UCSD-AML1 (cell line): ENCODE measurements around the gene DOCK2.

Source experiments
- DNase-seq: peaks from one replicate; lab custom pipeline; 2025; ENCODE audit not compliant: unreplicated experiment; lab: John Stamatoyannopoulos, UW

Gene DOCK2

DNA sequence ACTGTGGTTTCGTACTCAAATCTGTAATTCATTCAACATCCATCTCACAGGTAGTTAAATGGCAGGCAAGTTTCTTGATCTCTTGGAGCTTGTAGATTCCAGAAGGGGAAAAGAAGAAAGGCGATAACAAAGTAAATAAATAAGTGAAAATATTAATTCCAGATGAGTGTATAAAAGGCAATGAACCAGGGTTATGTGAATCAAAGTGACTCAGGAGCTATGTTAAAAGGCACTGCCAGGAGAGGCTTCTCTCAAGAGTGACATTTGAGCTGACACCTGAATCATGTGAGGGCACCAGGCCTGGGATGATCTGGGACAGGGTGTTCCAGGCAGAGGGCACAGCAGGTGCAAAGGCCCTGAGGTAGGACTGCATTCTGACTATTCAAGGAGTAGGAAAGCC is 45.0 kb downstream of the DOCK2 start:
- DNase-seq, result no peak

DNA sequence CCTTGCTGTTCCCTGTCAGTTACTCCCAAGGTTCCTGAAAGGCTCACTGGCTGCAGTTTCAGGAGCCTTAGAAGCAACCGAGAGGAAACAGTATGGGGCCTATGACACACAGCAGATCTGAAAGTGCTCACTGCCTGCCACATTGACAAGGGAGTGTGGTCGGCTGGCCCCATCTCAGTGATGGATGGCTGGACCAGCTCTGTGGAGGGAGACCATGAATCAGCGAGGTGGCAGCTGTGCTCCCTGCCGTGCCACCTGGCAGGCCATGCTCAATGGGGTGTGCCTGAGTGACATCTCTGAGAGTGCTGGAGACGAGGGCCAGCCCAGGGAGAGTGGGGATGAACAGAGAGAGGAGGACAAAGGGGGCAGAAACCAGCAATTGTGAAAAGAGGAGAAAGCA is 49.1 kb downstream of the DOCK2 start:
- DNase-seq, result no peak

DNA sequence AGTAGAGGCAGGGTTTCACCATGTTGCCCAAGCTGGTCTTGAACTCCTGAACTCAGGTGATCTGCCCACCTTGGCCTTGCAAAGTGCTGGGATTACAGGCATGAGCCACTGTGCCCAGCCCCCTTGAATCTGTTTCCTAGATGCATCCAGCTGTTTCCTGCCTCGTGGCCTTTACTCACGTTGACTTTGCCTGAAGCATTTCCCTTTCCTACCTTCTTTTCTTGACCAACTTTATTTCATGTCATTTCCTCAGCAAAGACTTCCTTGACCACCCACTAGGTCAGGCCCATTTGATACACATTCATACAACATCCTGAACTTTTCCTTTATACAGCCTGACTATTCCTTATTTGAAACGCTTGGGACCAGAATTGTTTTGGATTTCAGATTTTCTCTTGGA is 51.0 kb downstream of the DOCK2 start:
- DNase-seq, result no peak

DNA sequence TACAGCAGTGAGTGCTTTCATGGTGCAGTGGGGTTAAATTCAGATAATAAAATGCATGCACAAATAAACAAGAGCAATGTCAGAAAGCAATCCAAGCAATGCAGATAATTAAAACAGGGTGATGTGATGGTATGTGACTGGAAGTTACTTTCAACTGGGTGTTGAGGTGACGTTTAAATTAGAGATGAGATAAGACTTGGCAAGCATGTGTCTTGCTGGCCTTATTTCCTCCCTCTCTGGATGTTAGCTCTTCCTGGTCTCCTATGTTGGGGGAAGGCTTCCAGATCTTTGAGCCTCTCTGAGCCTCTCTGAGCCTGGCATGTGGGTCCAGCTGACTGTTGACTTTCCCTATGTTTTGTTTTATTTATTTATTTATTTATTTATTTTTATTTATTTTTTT is 54.4 kb downstream of the DOCK2 start:
- DNase-seq, result no peak

DNA sequence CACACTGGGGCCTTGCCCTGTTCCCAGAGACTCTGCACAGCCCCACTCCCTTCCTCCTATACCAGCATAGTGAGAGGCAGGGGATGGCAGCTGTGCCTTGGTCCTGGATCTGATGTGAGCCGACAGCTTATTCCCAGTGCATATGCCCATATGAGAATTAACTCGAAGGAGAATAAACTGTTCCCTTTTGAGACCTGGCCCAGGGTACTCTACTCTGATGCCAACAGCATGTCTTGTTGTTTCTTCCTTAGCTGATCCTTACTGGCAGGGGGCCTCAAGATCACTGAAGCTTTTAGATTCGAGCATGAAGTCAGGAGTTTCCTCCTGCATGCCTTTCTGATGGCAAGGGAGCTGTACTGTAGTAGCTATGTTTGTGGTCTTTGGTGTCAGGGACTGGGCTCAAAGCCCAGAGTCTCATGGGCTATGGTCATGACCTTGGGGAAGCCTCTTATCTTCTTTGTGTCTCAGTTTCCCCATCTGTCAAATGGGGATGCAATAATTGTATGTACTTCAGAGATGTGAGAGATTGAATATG is 57.1 kb downstream of the DOCK2 start:
- no peak for DNase-seq

DNA sequence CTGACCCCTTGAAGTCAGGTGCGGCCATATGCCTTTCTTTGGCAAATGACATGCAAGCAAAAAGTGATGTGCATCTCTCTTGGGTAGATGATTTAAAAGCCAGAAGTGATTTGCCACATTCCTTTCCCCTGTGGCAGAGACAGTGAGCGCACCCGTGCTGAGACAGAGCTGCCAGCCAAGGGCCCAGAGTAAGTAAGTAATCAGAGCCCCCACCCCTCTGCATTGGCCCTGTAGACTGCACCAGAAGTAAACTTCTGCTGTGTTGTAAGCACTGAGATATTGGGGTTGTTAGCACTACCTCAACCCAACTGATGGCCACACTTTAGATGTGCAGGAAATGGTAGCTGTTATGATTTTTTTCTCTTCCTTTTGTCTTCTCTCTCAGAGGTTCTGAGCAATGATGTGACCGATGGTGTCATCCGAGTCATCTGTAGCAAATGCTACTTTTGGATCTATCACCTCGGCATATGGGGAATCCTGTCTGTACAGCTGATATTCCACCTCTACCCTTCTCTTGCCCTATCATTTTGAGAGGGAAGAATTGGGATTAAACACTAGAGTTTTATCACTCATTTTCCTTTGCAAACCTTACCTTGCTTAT is 58.0 kb downstream of the DOCK2 start:
- DNase-seq, result no peak

DNA sequence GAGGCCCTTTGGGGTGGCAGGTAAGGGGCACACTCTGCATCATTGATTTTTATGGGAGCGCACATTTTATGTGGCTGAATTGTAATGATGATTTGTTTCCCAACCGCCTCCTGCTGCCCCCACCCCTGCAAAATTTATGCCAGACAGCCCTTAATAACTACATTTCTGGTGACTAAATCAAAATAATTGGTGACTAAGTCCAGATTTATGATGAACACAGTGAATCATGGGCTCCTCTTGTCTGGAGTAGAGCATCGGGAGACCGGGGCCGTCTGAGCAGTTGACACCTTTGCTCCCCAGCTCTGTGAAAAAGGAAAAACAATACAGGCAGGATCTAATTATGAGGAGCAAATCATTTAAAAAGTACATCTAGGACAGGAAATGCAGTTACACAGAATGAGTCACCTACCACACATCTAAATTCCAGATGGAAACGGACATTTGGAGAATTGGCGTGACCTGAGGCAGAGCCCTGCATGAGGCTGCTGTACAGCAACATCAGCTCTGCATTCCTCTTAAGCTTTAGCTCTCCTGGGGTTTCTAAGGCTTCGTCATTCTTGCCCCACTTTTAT is 58.9 kb downstream of the DOCK2 start:
- no peak for DNase-seq

DNA sequence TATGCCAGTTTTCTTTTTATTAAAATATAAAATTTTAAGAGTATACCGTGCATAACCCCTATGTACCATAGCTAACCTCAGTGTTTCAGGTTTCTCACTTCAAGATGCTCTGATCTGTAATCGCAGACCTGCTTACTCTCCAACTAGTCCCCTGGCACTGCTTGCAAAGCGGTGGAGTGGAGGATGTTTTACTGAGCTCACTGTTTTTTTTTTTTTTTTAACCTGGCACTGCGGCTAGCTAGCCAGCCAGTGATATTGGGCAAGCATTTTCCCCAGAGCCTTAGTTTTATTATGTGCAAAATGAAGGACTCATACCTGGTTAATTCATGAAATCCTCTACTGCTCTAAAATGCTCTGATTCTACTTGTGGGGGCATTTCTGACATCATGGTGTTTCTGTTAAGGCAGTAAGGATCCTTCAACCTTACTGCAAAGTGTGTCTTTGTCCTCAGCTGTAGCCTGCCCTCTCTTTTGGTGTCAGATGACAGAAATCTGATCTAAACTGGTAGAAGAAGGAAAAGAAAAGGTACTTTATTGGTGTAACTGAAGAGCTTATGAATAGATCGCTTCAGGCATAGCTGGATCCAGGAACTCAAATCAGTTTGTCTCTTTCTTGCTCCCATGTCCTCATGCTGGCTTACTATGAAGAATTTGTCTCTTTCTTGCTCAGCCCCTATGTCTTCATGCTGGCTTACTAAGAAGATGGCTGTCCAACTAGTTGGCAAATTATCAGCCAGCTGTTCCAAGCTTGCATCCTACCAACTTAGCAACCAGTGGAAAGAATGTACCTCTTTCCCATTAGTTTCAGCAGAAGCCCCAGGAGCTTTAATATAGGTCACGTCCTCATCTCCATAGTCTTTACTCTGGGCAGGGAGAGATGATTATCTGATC is 59.8 kb downstream of the DOCK2 start:
- DNase-seq, result no peak

DNA sequence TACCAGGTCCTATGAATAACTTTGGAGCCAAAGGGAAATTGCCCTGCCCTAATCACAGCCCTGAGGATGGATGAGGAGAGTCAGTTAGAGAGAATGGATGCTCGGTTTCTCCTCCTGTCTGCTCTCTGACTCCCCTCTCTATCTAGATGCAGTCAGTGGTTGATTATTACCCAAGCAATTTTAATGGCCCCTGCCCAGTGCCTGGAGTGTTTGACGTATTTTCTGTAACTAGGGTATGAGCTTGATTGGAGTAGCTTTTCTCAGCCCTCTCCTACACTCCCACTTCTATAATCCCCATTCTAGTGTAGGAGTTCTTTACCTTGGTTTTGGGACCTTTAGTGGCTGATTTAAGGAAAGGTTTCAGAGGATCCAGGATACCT is 60.4 kb downstream of the DOCK2 start:
- DNase-seq, result no peak

DNA sequence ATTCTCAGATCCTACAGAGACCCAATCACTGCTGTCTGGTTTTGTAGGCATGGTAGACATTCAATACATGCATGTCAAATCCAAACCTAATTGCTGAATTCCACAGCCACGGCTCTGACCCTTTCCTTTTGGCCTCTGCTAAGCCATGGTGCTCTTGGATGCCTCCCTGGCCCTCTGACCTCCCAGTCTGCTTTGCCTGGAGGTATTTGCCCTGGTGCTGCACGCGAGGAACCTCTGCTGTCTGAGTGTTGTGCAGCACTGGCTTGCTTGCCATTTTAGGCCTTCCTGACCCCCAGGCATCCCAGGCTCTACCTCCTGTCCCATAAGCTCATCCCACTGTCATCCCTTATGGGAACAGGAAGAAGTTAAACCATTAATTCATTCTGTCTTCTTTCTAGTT is 60.9 kb downstream of the DOCK2 start:
- DNase-seq, result no peak

DNA sequence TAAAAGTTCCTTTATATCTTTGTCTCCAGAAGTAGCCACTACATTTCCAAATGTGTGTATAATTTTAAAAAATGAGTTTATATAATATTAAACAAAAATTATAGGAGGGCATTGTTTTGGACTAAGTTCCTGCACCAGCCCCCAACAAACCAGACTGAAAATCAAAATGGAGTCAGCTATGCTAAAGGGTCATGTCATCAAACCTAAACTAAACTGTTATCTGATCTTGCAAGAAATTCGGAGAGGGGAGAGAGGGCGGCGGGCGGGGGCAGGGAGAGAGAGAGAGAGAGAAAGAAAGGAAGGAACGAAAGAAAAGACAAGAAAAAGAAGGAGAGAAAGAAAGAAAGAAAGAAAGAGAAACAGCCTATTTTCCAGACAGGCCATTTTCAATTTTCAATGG is 63.5 kb downstream of the DOCK2 start:
- DNase-seq, result no peak

DNA sequence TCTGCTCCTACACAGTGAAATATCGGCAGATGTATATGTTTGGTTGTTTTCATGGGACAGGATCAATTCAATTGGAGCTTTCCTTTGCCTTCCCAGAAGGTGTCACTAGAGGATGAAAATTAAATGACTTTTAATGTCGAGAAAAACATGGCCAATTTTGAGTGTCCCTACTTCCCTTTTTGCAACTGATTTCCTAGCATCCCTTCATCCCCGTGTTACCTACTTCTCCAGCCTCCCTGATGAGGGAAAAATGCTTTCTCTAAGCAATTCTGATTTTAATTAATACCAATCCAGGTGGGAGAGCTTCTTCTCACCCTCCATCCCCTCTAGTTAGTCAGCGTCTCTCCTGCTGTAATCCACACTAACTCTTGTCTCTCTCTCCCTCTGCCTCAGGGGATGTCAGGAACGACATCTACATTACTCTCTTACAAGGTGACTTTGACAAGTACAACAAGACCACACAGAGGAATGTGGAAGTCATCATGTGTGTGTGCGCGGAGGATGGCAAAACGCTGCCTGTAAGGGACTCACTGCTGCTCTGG is 64.9 kb downstream of the DOCK2 start:
- DNase-seq, result no peak

DNA sequence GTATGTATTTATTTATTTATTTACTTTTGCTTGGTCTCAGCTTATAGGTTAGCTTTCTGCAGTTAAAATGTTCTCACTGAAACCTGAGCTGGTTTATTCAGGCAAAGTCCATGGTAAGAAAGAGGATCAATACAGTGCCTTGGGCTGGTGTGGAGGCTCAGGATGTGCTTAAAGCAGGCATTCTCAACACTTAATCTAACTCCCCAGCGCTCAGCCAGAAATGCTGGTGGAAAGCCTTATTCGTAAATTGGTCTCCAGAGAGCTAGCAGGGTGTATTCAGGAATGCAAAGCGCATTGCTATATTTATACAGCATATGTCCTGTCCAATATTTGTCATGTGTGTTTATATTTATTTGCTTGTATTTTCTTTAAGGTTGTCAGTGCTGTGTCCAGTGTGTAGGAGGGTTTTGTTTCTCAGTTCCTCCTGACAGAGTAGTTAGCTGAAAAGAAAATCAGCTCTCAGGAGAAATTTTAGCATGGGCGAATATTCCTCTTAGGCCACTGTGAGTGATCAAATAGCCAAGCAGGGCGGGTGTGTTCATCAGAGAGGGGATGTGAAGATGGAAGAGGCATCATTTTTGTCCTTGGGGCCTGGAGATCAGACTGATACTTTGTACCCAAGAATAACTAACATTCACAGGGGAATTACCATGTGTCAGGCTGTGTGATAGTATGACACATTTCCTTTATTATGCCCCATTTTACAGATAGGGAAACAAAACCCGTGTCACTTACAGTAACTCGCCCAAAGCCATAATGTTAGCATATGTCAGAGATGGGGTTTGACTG is 65.8 kb downstream of the DOCK2 start:
- DNase-seq, result no peak

DNA sequence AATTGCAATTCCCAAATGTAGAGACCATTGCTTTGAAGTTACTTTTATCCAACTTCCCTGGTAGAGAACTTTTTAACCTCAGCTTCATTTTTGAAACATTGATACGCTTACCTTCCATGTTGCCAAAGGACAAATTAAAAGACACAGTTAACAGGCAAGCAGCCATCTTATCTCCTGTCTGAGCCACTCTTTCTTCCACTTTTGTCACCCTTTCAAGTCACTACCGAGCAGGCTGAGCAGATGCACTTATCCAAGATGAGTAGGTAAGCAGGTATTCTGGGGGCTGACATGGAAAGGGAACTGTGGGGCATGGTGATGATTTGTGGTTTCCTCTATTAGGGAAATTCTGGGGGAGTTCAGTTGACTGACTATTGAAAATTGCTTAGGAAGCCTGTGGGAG is 66.7 kb downstream of the DOCK2 start:
- DNase-seq, result no peak

DNA sequence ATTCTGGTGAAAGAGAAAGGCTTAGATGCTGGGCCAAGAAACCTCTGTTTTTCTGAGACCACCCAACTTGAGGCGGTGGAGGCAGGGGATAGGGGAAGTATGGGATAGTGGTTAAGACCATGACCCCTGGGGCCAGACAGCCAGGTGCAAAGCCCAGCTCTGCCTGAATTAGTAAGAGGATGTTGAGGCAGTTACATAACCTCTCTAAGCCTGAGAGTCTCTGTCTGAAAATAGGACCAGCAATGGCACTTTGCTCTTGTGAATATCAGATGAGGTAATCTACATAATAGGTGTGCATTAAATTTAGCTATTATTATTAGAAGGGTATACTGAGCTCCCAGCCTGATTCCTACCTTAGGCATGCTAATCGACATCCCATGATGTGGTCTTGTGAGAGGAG is 68.2 kb downstream of the DOCK2 start:
- DNase-seq, result no peak

DNA sequence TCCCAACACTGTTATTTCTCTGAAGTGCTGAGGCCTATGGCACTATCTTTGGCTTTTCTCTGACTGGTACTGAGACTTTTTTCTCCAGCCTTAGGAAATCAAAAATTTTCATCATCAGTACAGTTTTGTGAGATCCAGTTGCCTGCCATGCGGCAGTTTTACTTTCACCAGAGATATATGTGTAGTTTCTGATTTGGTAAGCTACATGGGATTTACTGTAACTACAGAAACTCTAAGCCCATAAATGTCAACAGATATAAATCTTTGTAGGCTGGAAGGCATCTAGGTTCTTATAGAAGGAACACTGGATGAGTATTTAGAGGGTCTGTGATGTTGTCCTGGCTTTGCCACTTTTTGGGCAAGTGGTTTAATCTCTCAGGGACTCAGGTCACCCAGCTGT is 69.0 kb downstream of the DOCK2 start:
- no peak for DNase-seq

DNA sequence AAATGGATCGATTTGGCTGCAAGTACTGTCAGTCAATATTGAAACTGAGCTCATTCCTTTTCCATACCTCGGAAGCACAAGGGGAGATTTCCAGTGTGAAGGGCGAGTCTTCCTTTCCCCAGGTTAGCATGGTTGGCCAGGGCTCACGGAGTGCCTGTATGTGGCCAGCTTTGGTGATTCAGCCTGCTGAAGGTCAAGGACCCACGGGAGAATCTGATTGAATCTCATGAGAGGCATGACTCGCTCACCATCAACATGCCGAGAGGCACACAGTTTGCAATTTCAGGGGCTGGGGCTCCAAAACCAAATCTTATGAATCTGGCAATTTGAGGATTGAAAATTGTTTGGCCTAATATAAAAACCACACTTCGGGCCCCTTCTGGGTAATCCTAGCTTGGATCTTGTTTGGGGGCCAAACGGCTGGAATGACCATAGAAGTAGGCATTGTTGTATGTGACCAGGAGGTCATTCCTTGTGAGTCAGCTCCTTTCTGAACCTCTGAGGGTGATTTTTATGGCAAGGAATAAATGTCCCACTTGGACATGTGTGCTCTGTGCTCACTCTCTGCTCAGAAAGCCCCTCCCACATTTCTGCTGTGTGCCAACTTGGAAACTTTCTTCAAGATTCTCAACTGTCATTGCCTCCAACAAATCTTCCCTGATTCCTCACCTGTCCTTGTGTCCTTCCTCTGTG is 69.8 kb downstream of the DOCK2 start:
- DNase-seq, result no peak

DNA sequence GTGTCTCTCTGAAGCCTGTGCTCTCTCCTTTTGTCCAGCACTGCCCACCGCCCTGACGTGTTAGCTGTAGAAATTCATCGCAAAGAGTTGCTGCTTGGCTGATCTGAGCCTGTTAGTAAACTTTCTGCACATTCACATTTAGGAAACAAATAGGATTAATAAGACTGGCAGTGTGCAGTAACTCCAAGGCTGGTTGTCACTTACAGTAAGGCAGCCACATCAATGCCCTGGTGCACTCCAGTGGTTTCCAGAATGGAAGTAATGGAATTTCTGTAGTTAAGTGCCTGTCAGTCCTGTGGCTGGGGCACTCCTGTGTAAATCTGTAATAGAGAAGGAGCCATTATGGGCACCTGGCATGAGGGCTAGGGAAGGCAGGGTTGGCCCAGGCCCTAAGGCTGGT is 70.6 kb downstream of the DOCK2 start:
- DNase-seq, result no peak

DNA sequence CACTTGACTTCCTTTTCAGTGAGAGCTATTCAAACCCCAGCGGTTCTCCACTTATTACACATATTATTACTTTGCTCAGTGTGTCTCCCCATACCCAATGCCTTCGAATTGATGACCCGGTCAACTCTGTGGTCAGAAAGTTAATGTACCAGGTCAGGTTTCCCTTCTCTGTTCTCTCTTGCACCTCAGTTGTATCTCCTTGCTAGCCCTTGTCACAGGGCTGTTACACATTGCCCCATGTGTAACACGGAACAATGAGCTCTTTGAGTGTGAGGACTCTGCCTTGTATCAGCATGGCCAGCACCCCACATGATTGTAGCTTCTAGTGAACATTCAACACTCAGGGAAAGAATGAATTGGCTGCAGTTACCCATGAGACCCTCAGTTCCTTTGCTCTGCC is 73.6 kb downstream of the DOCK2 start:
- no peak for DNase-seq

DNA sequence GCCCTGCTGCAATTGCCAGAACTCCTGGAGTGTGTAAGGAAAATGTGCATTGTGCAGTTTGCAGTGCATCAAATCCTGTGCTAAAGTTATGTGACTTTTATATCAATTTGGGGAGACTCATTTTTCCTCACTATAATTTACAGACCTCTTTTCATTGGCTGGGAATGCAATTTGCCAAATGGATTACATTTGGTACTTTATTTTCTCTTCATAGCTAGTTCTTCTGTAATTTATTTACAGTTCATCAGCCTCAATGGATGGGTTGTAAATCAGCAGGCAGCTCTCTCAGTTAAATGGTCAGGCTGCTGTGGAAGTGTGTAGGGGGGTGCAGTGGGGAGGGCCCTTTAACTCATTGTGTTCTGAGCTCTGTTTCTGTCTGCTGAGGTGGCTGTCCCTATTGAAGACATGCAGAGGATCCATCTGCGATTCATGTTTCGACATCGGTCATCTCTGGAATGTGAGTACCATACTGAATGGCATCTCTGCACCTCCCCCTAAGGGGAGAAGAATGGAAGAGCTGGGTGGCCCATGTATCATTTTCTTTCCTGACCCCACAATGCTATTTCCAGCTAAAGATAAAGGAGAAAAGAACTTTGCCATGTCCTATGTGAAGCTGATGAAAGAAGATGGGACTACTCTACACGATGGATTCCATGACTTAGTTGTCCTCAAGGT is 74.6 kb downstream of the DOCK2 start:
- DNase-seq, result no peak
